WTC11 (cell line): Measurements from ENCODE around the gene EYS.

Experiments
- ATF2 ChIP-seq: sonication (generic); formaldehyde crosslinking; IDR thresholded peaks from 2 replicates; pipeline ENCODE4 v1.8.1; 2022; ENCODE audit warnings: low read depth, missing genetic modification reagents, borderline replicate concordance
- ATF3 ChIP-seq: sonication (generic); formaldehyde crosslinking; conservative IDR thresholded peaks from 2 replicates; pipeline ENCODE4 v1.8.1; 2022; ENCODE audit warnings: mild to moderate bottlenecking, missing genetic modification reagents
- CREM ChIP-seq: sonication (generic); formaldehyde crosslinking; IDR thresholded peaks from 2 replicates; pipeline ENCODE4 v1.8.1; 2022; ENCODE audit warnings: mild to moderate bottlenecking, missing genetic modification reagents, moderate library complexity
- CTCF ChIP-seq: fragments of 200-600 bp; IDR thresholded peaks from 2 replicates; pipeline ENCODE4 v1.8.0; 2022; ENCODE audit warnings: antibody characterized with exemption
- FOXP1 ChIP-seq: sonication (generic); formaldehyde crosslinking; IDR thresholded peaks from 2 replicates; pipeline ENCODE4 v1.8.0; 2022; ENCODE audit warnings: missing genetic modification reagents, mild to moderate bottlenecking, moderate library complexity, borderline replicate concordance
- GABPB1 ChIP-seq: sonication (generic); formaldehyde crosslinking; IDR thresholded peaks from 2 replicates; pipeline ENCODE4 v1.8.1; 2023; ENCODE audit warnings: mild to moderate bottlenecking, missing genetic modification reagents
- OVOL2 ChIP-seq: fragments of 250-450 bp; sonication (Bioruptor Pico); IDR thresholded peaks from 2 replicates; pipeline ENCODE4 v1.9.0; 2021; ENCODE audit warnings: mild to moderate bottlenecking, borderline replicate concordance
- RELA ChIP-seq: sonication (generic); formaldehyde crosslinking; IDR thresholded peaks from 2 replicates; pipeline ENCODE4 v1.8.1; 2022; ENCODE audit warnings: missing genetic modification reagents, mild to moderate bottlenecking, borderline replicate concordance
- SOX15 ChIP-seq: fragments of 250-450 bp; sonication (Bioruptor Pico); IDR thresholded peaks from 2 replicates; pipeline ENCODE4 v1.9.0; 2021; ENCODE audit warnings: mild to moderate bottlenecking
- TCF7 ChIP-seq: sonication (generic); formaldehyde crosslinking; IDR thresholded peaks from 2 replicates; pipeline ENCODE4 v1.8.0; 2022; ENCODE audit warnings: mild to moderate bottlenecking, low read depth, missing genetic modification reagents, moderate library complexity
- USF2 ChIP-seq: sonication (generic); formaldehyde crosslinking; IDR thresholded peaks from 2 replicates; pipeline ENCODE4 v1.8.1; 2023; ENCODE audit warnings: mild to moderate bottlenecking, missing genetic modification reagents, moderate library complexity
- ZNF138 ChIP-seq: sonication (generic); formaldehyde crosslinking; conservative IDR thresholded peaks from 2 replicates; pipeline ENCODE4 v1.8.1; 2022; ENCODE audit warnings: mild to moderate bottlenecking, moderate library complexity, missing genetic modification reagents
- ZNF512 ChIP-seq: sonication (generic); formaldehyde crosslinking; IDR thresholded peaks from 2 replicates; pipeline ENCODE4 v1.8.1; 2022; ENCODE audit warnings: missing genetic modification reagents, borderline replicate concordance

GRCh38 chr6:63940056-63940455, 1767.0 kb downstream of the EYS start:
- TF ChIP-seq ZNF138 (CRISPR knock-in tag) (no peak), CTCF (no peak), USF2 (CRISPR knock-in tag) (no peak), ZNF512 (CRISPR knock-in tag) (no peak), FOXP1 (CRISPR knock-in tag) (no peak), ATF2 (no peak), CREM (CRISPR knock-in tag) (no peak), OVOL2 (no peak), RELA (no peak), TCF7 (CRISPR knock-in tag) (no peak), ATF3 (CRISPR knock-in tag) (no peak), SOX15 (CRISPR knock-in tag) (no peak), GABPB1 (CRISPR knock-in tag) (no peak)
